Panc1 (cell line): ENCODE measurements around the gene RIC3.

Experiments used
- CTCF ChIP-seq: fragments of 450-650 bp; IDR thresholded peaks from 2 replicates; pipeline ENCODE4 v1.5.1; 2017; ENCODE audit warnings: mild to moderate bottlenecking
- SIN3A ChIP-seq: IDR thresholded peaks from 2 replicates; pipeline ENCODE4 v1.6.1; 2012; ENCODE audit warnings: low read depth, mild to moderate bottlenecking, low read length, moderate library complexity, borderline replicate concordance; ENCODE audit not compliant: insufficient read depth

GRCh38 chr11:8091721-8092120 lies 77.1 kb downstream of the RIC3 start:
- no peak for TF ChIP-seq SIN3A
- TF ChIP-seq CTCF: no peak
